ENCODE results near the gene WDR37.

WDR37 gene

GRCh38 chr10:1095498-1095897 is 39.3 kb downstream of the WDR37 start:
- TF ChIP-seq EZH2 (IDR thresholded peaks at IDR 0.05; ENCODE audit: borderline replicate concordance, low read depth, low read length, severe bottlenecking) (no peak), CTCF (IDR thresholded peaks at IDR 0.05; ENCODE audit: borderline replicate concordance, extremely low read depth, low read length, poor library complexity, severe bottlenecking) (no peak)
- Histone ChIP-seq H3K27ac (ENCODE audit: low read length) (no peak overlapping the region), H3K27me3 (ENCODE audit: insufficient read depth, low read length, poor library complexity) (no peaks in the 10 kb centered on the region), H3K36me3 (ENCODE audit: insufficient read depth, low read length) (peaks cover 78% of the 10 kb centered on the region), H3K4me2 (ENCODE audit: insufficient read depth, low read length) (no peak overlapping the region), H3K4me1 (ENCODE audit: insufficient read depth, low read length) (no peaks in the 10 kb centered on the region), H3K9me3 (ENCODE audit: insufficient read depth, low read length, severe bottlenecking) (no peaks in the 10 kb centered on the region), H3K79me2 (ENCODE audit: insufficient read depth, low read length) (peaks cover 3% of the 10 kb centered on the region; the same call in 1 of the 2 replicates), H4K20me1 (ENCODE audit: insufficient read depth, low read length) (peaks cover 3% of the 10 kb centered on the region; the same call in 1 of the 2 replicates), H3K4me3 (ENCODE audit: low read depth in 1 of 2, low read length in 2 of 2) (no peak overlapping the region), H2AFZ (ENCODE audit: low read depth, low read length) (no peak overlapping the region), H3K9ac (ENCODE audit: low read depth, low read length) (no peak overlapping the region)
- DNase-seq (no peak), ATAC-seq (ENCODE audit: insufficient read depth, low read depth) (no peak)

GRCh38 chr10:1096287-1096889 is 40.2 kb downstream of the WDR37 start:
- Histone ChIP-seq H3K79me2 (ENCODE audit: insufficient read depth, low read length) (peaks cover 2% of the 10 kb centered on the region; the same call in 1 of the 2 replicates), H4K20me1 (ENCODE audit: insufficient read depth, low read length) (peaks cover 3% of the 10 kb centered on the region), H3K4me1 (ENCODE audit: insufficient read depth, low read length) (no peaks in the 10 kb centered on the region), H3K4me2 (ENCODE audit: insufficient read depth, low read length) (no peak overlapping the region), H3K27me3 (ENCODE audit: insufficient read depth, low read length, poor library complexity) (no peaks in the 10 kb centered on the region), H3K36me3 (ENCODE audit: insufficient read depth, low read length) (peaks cover 73% of the 10 kb centered on the region), H3K9ac (ENCODE audit: low read depth, low read length) (no peak overlapping the region), H3K27ac (ENCODE audit: low read length) (no peak overlapping the region), H2AFZ (ENCODE audit: low read depth, low read length) (no peak overlapping the region), H3K4me3 (ENCODE audit: low read depth in 1 of 2, low read length in 2 of 2) (no peak overlapping the region), H3K9me3 (ENCODE audit: insufficient read depth, low read length, severe bottlenecking) (no peaks in the 10 kb centered on the region)
- TF ChIP-seq EZH2 (IDR thresholded peaks at IDR 0.05; ENCODE audit: borderline replicate concordance, low read depth, low read length, severe bottlenecking), result no peak
- TF ChIP-seq CTCF (IDR thresholded peaks at IDR 0.05; ENCODE audit: borderline replicate concordance, extremely low read depth, low read length, poor library complexity, severe bottlenecking), result no peak
- ATAC-seq (ENCODE audit: insufficient read depth, low read depth), result no peak
- DNase-seq, result no peak

- Histone ChIP-seq H3K79me2 (ENCODE audit: insufficient read depth, low read length) (no peaks in the 10 kb centered on the region), H3K27me3 (ENCODE audit: insufficient read depth, low read length, poor library complexity) (no peaks in the 10 kb centered on the region), H3K36me3 (ENCODE audit: insufficient read depth, low read length) (peaks cover 78% of the 10 kb centered on the region), H3K9me3 (ENCODE audit: insufficient read depth, low read length, severe bottlenecking) (no peaks in the 10 kb centered on the region), H3K9ac (ENCODE audit: low read depth, low read length) (no peak overlapping the region), H3K4me3 (ENCODE audit: low read depth in 1 of 2, low read length in 2 of 2) (no peak overlapping the region), H3K27ac (ENCODE audit: low read length) (no peak overlapping the region), H3K4me1 (ENCODE audit: insufficient read depth, low read length) (no peaks in the 10 kb centered on the region), H2AFZ (ENCODE audit: low read depth, low read length) (no peak overlapping the region), H3K4me2 (ENCODE audit: insufficient read depth, low read length) (no peak overlapping the region), H4K20me1 (ENCODE audit: insufficient read depth, low read length) (peaks cover 3% of the 10 kb centered on the region)
- ATAC-seq (ENCODE audit: insufficient read depth, low read depth), result no peak
- no peak for DNase-seq
- TF ChIP-seq CTCF (IDR thresholded peaks at IDR 0.05; ENCODE audit: borderline replicate concordance, extremely low read depth, low read length, poor library complexity, severe bottlenecking) (no peak), EZH2 (IDR thresholded peaks at IDR 0.05; ENCODE audit: borderline replicate concordance, low read depth, low read length, severe bottlenecking) (no peak)
Measured at GRCh38 chr10:1097436-1097835, 41.3 kb downstream of the WDR37 start.
